BJ (cell line): ENCODE data around the gene CLEC4A. TPM values are rescaled to one million over a fixed set of nuclear protein-coding genes. Genes with fewer than 3 reads are reported as not detected.
"Not testable (repeated sequence)": the region's sequence is repeated elsewhere in the genome, so short reads cannot be mapped to it uniquely, and the experiment has no call there.

Experiments
- CTCF ChIA-PET: fragments of 350-600 bp; formaldehyde crosslinking; extraction: SDS; loops from one replicate; lab custom pipeline; 2021; ENCODE audit warnings: antibody characterized with exemption, inconsistent platforms; lab: Yijun Ruan, JAX
- POLR2A ChIA-PET: fragments of 300-600 bp; sonication (Branson Sonifier 250); formaldehyde crosslinking; extraction: SDS; loops from one replicate; lab custom pipeline; 2021; ENCODE audit warnings: antibody characterized with exemption; lab: Charles Lee
- DNase-seq: peaks from one replicate; pipeline ENCODE4 v3.0.0-alpha.2; 2011; ENCODE audit warnings: low read depth
- H3K27me3 ChIP-seq: 2 replicates; pipeline ENCODE4 v1.6.0; 2011; ENCODE audit warnings: low read length; ENCODE audit not compliant: control insufficient read depth, insufficient read depth
- H3K36me3 ChIP-seq: 2 replicates; pipeline ENCODE4 v1.5.1; 2011; ENCODE audit warnings: low read length; ENCODE audit not compliant: control insufficient read depth, insufficient read depth
- H3K4me3 ChIP-seq: 2 replicates; pipeline ENCODE4 v1.5.1; 2011; ENCODE audit warnings: low read depth, mild to moderate bottlenecking, control low read depth, low read length
- CTCF ChIP-seq: IDR thresholded peaks from 2 replicates; pipeline ENCODE4 v1.5.1; 2011; ENCODE audit warnings: low read depth, mild to moderate bottlenecking, control low read depth, inconsistent platforms, low read length, moderate library complexity; ENCODE audit not compliant: insufficient read depth
- polyA plus RNA-seq: library from polyadenylated mRNA; depleted of rRNA; stranded (reverse); fragments of >200 nt; gene quantifications from 2 replicates; pipeline ENCODE4 v1.2.3, GENCODE V29; 2011

Gene CLEC4A
- polyA plus RNA-seq, 1 experiment, result 0.26 TPM

DNA sequence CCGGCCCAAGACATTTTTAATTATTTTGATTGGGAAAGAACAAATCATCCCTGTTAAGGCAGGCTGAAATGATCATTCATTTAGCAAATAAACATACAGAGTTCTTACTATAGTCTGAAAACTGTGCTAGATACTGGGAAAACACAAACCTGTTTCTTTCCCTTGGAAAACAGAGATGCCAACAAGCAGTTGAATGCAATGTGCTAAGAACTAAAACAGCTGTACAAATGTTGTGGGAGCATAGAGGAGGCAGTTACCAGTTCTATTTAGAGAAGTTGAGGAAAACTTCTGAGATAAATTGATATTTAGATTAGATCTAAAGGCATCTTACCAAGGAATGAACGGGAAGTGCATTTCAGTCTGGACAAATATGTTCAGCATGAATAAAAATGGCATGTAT, 44.5 kb upstream of the CLEC4A start:
- H3K36me3 ChIP-seq, result no peaks in the 10 kb centered on the region
- no peak for DNase-seq
- H3K4me3 ChIP-seq, result no peak overlapping the region
- TF ChIP-seq CTCF, result no peak
- ChIA-PET POLR2A (interaction anchor here (0.6 kb wide), 1 partner anchor 244 kb away, joined by 6 read pairs; no protein-coding TSS in a partner anchor), CTCF (interaction anchor here (1.0 to 3.7 kb wide), 9 partner anchors 20 to 311 kb away, joined by 3 to 75 read pairs (median 6); no protein-coding TSS in a partner anchor)
- H3K27me3 ChIP-seq, result no peaks in the 10 kb centered on the region

DNA sequence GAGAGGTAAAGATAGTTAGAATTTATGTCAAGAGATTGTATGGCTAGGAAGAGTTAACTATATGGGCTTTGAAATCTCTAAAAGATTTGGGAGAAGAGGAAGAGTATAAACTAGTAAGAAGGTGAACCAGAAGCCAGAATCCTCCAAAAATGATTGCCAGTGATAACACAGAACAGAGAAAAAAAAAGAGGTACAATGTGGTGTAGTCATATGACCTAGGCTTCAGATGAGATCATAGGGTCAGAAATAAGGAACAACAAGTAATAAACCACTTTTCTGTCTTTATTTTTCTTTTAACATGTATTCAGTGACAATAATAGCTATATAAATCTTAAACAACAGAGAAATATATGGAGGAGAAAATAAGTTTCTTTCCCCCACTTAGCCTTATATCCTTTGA, 43.3 kb upstream of the CLEC4A start:
- Histone ChIP-seq H3K36me3 (no peaks in the 10 kb centered on the region), H3K27me3 (no peaks in the 10 kb centered on the region), H3K4me3 (no peak overlapping the region)
- no peak for TF ChIP-seq CTCF
- no peak for DNase-seq
- POLR2A ChIA-PET, result no interaction called here
- CTCF ChIA-PET, result interaction anchor here (3.7 kb wide), 1 partner anchor 36 kb away, joined by 75 read pairs; no protein-coding TSS in a partner anchor

DNA sequence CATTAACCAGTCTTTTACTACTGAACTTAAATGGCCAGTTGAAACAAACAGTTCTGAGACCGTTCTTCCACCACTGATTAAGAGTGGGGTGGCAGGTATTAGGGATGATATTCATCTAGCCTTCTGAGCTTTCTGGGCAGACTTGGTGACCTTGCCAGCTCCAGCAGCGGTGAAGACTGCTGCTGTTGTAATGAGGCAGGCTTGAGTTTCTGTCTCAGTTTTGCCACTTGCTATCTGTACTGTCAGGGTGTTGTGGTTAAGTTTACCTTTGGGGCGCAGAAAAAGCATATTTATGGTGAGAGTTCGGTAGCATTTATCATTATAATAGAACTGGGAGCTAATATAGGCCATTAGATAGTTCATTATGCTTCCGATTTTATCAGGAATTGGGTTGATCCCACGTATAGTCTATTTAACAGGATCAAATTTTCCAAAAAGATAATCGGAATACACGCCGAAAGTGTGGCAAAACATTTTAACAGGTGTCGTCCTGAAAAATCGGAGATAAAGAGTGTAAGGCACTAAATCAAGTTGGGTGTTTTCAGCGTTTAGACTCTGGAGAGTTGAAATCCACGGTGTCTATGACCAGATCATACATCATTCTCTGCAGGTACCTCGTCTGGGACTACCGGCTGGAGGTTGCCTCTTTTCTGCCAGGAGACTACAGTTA, 42.0 kb upstream of the CLEC4A start:
- ChIA-PET CTCF (interaction anchor here (0.7 to 1.4 kb wide), 3 partner anchors 28 to 944 kb away, joined by 4 to 5 read pairs (median 4); no protein-coding TSS in a partner anchor), POLR2A (no interaction called here)
- no peak for TF ChIP-seq CTCF
- DNase-seq, result no peak
- H3K36me3 ChIP-seq, result peaks cover 2% of the 10 kb centered on the region; the same call in 1 of the 2 replicates
- peak overlapping the region; percentile 97 for H3K4me3 ChIP-seq
- no peaks in the 10 kb centered on the region for H3K27me3 ChIP-seq

GRCh38 chr12:8082808-8083100, 40.7 kb upstream of the CLEC4A start:
- no peak for DNase-seq
- Histone ChIP-seq H3K4me3 (peak overlapping the region; percentile 97), H3K36me3 (peaks cover 2% of the 10 kb centered on the region; the same call in 1 of the 2 replicates), H3K27me3 (no peaks in the 10 kb centered on the region)
- POLR2A ChIA-PET, result no interaction called here
- TF ChIP-seq CTCF, result no peak
- CTCF ChIA-PET, result interaction anchor here (0.7 to 1.4 kb wide), 2 partner anchors 26 to 223 kb away, joined by 3 to 5 read pairs; no protein-coding TSS in a partner anchor

- H3K27me3 ChIP-seq, H3K36me3 ChIP-seq, H3K4me3 ChIP-seq, DNase-seq, CTCF ChIA-PET, POLR2A ChIA-PET: not testable (repeated sequence)
Measured at GRCh38 chr12:8084351-8084750, 39.1 kb upstream of the CLEC4A start.
